ENCODE results near the gene DCXR.
"Not testable (repeated sequence)": the region's sequence is repeated elsewhere in the genome, so short reads cannot be mapped to it uniquely, and the experiment has no call there.

The DCXR gene

DNA sequence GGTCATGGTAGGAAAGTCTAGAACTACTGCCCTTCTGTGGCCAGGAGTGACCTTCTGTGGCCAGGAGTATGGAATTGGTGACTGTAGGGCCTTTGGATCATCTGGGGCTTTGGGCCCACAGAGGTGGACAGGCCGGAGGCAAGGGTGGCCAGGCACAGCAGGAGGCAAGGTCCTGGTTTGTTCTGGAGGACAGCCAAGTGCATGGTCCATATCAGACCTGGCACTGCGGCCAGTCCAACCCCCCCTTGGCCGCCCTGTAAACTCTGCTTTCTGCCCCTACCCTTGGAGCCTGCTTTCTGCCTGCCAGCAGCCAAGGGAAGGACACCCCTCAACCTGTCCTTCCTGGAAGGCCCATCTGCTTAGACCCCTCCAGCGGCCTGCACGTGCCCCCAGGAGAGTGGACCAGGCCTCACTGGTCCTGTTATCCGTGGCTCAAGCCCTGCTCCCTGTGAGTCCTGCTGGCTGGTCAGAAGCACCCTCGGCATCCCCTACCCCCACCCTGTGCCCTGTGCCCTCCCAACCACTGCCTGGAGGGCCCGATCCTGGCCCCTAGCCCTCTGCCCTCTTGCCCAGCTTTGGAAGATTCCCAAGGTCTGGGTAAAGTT, 2.3 kb upstream of the DCXR start:
- DNase-seq (ENCODE audit: low read depth): no peak

DNA sequence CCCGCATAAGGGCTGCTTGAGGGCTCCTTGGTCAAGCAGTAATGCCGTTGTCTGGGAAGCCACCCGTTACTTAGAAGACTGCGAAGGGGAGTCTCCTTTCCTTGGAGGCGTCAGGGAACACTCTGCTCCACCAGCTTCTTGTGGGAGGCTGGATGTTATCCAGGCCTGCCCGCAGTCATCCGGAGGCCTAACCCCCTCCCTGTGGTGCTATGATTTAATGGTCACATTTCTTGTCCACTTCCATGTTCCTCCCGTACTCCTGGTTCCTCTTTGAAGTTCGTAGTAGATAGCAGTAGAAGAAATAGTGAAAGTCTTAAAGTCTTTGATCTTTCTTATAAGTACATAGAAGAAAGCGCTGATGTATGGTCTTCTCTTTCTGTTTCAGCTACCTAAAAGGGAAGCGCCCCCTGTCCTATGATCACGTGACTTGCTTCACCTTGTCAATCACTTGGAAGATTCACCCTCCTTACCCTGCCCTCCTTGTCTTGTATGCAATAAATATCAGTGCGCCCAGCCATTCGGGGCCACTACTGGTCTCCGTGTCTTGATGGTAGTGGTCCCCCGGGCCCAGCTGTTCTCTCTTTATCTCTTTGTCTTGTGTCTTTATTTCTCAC, 1.4 kb upstream of the DCXR start:
- DNase-seq (ENCODE audit: low read depth): not testable (repeated sequence)

DNA sequence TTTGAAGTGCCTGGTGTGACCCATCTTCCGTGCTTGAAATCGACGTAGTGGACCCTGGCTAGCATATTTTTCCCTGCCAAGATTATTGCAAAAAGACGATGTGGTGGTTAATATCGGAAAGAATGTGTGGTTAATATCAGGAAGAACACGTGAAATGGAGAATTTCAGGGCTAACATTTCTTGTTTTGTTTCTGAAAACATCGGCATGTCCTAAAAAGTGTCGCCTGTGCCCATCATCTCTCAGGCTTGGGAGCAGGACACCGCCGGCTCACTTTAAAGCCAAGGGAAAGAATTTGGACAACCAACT, 345 bp upstream of the DCXR start:
- DNase-seq (ENCODE audit: low read depth): no peak

DNA sequence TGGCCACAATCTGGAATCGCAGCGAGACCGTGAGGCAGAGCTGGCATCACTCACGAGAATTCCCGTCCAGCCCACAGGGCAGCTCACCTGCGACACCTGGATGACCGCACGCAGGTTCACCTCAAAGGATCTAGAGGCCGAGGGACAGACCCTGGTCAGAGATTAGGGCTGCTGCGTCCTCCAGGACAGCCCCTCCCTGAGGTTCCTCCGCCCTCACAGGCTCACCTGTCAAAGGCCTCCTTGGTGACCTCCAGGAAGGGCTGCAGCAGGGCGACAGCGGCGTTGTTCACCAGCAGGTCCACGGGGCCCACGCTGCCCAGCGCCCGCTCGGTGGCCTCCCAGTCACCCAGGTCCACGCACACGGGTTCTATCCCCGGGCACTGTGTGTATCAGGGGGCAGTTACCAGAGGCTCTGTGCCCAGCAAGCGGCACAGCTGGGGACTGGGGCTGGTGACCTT, 834 bp downstream of the DCXR start:
- DNase-seq (ENCODE audit: low read depth): no peak

DNA sequence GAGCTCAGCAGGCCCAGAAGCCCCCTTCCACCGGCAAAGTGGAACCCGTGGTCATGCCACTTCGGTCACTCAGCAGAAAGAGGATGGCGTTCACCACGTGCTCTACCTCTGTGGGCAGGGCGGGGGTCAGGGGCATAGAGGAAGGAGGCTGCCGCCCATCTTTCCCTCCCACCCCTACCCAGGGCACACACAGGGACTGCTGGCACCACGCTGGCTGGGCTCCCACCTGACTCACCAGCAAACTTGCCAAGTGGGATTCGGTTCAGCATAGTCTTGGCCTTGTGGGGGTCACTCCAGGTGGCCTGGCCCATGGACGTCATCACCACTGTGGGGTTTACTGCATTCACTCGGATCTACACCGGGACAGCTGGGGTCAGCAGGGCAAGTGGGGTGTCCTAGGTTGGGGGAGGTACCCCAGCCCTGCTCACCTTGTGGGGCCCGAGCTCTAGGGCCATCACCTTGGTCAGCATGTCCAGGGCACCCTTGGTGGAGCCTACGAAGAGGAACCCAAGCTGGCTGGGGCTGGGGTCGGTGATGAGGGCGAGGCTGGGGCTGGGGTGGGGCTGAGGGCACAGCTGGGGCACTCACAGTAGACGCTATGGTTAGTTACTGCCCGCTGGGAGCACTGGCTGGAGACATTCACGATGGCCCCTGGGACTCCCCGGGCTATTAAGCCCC, 1.4 kb downstream of the DCXR start:
- DNase-seq (ENCODE audit: low read depth): no peak

DNA sequence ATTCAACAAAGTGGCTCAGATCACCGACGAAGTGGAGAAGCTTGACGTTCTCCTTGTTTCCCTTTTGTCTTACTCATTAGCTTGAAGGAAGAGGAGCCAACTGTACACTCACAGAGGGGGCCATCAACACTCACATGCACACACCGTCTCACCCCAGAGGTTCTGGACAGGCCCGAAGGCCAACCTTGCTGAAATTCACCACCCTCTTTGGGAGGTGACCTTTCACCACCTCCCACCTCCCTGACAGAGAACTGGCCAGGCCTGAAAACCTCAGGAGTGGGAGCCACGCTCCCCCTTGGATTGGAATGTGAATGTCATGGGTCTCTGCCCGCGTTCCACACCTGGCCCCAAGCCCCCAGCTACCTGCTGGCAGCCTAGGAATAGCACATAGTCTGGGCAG, 2.0 kb downstream of the DCXR start:
- no peak for DNase-seq (ENCODE audit: low read depth)

DNA sequence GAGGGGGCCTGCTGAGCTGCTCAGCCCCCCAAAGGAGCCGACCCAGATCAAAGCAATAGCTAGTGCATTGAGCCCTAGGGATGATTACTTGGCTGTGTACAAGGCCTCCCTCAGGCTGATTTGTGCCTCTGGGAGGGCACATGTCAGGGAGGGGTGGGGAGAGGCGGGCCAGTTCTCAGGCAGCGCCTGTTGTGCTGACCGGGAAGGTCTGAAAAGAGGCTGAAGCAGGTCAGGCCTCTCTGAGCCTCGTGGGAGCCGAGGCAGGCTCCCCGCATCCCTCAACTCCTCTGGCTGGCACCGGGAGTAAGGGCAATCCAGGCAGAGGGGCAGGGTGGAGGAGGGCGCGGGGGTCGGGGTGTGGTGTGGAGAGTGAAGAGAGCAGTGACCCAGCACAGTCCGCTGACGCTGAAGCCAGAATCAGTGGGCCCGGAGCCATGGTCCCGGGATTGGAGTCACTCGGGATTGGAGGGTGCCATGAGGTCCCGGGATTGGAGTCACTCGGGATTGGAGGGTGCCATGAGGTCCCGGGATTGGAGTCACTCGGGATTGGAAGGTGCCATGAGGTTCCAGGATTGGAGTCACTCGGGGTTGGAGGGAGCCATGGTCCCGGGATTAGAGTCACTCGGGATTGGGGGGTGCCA, 3.0 kb downstream of the DCXR start:
- no peak for DNase-seq (ENCODE audit: low read depth)

DNA sequence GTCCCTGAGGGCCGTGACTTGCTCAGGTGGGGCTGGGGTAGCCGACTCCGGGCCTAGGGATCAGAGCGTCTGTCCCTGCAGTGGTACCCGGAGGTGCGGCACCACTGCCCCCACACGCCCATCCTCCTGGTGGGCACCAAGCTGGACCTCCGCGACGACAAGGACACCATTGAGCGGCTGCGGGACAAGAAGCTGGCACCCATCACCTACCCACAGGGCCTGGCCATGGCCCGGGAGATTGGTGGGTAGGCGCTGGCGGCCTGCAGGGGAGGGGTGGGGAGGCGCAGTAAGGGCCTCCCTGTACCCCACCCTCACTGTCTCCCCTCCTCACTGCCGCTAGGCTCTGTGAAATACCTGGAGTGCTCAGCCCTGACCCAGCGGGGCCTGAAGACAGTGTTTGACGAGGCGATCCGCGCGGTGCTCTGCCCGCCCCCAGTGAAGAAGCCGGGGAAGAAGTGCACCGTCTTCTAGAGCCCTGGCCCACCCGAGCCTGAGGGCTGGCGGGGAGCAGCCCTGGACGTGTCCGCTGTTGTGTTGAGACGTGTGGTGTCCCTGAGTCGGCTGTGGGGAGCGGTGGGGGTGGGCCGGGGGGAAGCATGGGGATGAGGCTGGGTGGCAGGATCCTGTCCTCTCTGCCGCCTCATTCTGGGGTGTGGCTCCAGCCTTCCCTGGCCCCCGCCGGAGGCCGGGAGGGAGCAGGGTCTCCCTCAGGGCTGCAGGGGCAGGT, 4.0 kb downstream of the DCXR start:
- DNase-seq (ENCODE audit: low read depth): no peak

DNA sequence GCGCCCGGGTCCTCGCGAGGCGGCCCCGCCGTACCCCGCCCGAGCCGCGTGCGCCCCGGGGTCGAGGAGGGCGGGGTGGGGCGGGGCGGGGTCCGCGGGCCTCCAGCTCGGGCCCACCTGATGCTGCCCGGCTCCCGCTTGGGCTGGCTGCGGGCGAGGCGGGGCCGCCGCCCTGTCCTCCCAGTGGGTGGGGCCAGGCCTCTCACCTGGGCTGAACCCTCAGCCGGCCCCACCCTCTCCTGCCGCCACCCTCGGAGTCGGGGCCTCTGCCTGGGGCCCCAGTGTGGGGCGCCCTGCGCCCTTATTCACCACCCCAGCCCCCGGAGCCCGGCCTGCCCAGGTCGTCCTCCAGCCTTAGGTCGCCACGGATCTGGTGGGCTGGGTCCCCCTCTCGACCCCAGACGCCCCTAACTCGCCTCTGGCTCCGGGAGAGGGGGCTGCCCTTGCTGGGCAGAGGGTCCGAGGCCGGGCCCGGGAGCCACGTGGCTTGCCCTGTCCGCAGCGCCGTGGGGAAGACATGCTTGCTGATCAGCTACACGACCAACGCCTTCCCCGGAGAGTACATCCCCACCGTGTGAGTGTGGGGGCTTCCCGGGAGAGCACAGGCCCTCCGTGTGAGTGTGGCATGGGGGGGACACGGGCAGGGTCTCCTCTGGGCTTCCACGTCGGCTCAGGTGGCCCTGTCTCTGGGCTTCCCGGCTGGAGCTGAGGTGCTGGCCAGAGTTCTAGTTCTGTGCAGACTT, 5.4 kb downstream of the DCXR start:
- no peak for DNase-seq (ENCODE audit: low read depth)

DNA sequence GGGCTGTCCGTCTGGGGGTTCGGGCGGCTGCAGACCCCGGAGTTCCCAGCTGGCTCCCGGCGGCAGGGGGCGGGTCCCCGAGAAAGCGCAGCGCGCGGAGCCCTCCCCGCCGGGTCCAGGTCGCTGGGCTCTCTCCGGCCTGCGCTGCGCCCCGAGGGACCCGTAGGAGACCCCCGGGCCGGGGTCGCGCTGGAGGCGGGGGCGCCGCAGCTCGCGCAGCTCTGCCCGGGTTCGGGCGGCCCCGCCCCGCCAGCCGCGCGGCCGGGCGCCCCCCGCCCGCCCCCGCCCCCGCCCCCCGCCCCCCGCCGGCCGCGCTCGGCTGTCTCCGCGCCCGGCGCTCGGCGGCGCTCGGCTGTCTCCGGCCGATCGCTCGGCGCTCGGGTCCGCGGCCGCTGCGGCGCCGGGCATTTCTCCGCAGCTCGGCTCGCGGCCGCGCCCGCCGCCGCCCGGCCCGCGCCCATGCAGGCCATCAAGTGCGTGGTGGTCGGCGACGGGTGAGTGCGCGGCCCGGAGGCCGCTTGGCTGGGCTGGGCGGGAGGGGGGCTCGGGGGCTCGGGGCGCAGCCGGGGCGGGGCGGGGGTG, 6.1 kb downstream of the DCXR start, which contains the start of gene RAC3:
Gene RAC3 (plus strand): TSS at position 376 of the 582 bp plus-strand sequence. CDS start 84 bp downstream, at position 460.
- no peak for DNase-seq (ENCODE audit: low read depth)

DNA sequence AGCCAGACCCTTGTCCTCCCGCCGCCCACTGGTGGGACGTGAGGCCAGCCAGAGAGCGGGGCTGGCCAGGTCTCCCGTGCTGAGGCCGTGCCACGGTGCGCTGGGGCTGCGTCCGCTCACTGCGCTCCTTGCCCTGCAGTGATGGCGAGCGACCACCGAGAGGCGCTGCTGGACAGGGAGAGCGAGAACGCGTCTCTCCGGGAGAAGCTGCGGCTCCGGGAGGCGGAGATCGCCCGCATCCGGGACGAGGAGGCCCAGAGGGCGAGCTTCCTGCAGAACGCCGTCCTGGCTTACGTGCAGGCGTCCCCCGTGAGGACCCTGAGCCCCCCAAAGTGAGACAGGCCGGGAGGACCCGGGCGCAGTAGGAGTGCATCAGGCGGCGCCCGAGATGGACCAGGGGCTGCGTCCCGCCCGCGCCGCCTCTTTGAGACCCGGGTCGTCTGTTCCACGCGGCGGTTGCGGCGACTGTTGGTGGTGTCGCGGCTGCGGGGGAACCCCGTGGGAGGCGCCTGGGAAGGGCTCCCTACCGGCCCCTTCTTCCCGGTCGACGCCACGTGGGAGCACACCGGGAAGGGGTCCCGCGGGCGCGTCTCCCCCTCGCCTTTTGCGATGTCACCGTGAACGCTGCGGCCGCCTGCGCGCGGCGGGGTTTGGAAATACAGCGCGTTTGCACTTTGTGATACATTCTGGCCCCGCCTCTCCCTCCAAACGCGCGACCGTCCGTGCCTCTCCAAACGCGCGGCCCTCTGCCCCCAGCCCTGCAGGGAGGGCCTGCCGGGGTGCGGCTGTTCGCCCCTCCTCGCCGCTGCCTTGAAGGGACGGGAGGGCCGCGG, 6.8 kb downstream of the DCXR start:
- DNase-seq (ENCODE audit: low read depth): peak; percentile 76

DNA sequence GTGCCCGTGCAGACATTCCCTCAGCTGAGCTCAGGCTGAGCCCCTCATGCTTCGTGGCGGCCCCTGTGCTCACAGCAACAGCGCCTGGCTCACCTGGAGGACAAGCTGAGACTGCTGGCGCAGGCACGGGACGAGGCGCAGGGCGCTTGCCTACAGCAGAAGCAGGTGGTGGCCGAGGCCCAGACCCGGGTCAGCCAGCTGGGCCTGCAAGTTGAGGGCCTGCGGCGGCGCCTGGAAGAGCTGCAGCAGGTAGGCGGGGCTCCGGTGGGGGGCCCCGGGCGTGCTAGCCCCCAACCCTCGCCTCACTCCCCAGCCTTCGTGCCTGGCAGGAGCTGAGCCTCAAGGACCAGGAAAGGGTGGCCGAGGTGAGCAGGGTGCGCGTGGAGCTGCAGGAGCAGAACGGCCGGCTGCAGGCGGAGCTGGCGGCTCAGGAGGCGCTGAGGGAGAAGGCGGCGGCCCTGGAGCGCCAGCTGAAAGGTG, 7.5 kb downstream of the DCXR start:
- no peak for DNase-seq (ENCODE audit: low read depth)

DNA sequence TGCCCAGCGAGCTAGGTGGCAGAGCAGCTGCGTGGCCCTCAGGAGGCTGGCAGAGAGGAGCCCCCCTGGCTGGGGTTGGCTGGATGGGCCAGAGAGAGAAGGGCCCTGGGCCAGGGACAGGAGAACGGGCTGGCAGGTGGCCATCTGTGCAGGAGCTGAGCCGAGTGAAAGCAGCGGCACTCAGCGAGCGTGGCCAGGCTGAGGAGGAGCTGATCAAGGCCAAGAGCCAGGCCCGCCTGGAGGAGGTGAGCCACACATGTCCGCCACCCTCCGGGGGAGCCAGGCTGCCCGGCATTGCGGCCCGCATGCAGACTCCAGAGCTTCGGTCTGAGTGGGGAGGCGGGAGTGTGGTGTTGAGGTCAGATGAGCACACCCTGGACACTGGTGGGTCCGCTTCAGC, 8.1 kb downstream of the DCXR start:
- DNase-seq (ENCODE audit: low read depth): no peak

DNA sequence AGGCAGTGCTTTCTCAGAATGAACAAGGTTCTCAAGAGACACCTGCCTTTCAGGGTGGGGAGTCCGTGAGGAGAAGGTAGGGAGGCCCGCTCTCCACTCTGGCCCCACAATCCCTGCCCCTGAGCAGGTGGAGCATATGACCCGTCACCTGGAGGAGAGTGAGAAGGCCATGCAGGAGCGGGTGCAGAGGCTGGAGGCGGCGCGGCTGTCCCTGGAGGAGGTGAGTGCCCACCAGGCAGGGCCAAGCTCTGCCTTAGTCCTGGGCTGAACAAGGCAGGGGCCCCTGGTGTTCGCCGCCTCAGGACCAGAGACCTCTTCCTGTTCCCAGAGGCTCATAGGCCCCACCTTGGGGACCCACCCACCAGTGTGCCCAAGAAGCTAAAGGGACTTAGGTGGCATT, 8.5 kb downstream of the DCXR start:
- no peak for DNase-seq (ENCODE audit: low read depth)

DNA sequence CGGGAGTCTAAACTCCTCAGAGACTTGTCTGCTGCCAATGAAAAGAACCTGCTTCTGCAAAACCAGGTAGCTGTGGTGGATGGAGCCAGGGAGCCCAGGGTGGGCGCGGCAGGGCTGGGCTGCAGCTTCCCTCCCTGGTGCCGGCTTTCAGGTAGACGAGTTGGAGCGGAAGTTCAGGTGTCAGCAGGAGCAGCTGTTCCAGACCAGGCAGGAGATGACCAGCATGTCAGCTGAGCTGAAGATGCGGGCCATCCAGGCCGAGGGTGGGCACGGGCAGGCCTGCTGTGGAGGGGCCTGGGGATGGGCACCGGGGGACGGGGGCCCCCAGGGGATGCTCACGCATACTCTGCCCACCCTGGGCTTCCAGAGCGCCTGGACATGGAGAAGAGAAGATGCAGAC, 9.3 kb downstream of the DCXR start:
- no peak for DNase-seq (ENCODE audit: low read depth)

DNA sequence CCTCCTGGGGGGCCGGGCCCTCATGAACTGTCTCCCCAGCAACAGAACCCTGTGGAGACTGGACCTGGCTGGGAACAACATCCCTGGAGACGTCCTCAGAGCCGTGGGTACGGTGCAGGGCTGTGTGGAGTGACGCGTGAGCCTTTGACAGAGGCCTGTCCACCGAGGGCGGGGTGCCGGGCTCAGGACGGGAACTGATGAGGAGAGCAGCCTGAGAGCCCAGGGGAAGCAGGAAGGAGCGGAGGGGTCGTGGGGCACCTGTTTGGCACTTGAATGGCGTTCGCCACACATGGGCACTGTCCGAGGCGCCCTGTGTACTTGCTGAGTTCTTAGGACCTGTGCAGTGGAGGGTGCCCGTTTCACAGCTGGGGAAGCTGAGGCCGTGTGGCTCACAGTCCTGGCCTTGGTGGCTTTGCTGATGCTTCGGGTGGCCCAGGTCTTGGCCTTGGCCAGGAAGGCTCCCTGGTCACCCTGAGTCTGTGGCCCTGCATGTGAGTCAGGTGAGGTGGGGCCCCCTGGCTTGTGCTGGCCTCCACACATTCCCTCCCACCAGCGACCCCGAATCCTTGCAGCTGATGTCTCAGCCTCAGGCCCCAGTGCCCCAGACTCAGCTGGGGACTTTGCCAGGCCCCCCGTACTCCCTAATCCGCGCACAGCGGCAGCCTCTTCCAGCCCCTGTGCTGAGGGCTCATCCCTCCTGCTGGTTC, 11.9 kb downstream of the DCXR start:
- no peak for DNase-seq (ENCODE audit: low read depth)

DNA sequence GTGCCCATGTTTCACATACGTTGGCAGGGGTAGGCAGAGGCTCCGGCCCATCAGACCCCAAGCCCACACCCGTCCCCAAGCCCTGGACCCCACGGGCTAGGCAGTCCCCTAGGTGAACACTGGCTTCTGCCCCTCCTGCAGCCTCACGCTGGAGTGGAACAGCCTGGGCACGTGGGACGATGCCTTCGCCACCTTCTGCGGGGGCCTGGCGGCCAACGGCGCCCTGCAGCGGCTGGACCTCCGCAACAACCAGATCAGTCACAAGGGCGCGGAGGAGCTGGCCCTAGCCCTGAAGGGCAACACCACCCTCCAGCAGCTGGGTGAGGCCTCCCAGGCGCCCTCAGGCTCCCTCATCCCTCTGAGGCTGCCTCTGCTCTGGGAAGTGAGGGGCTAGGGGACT, 12.6 kb downstream of the DCXR start:
- no peak for DNase-seq (ENCODE audit: low read depth)

DNA sequence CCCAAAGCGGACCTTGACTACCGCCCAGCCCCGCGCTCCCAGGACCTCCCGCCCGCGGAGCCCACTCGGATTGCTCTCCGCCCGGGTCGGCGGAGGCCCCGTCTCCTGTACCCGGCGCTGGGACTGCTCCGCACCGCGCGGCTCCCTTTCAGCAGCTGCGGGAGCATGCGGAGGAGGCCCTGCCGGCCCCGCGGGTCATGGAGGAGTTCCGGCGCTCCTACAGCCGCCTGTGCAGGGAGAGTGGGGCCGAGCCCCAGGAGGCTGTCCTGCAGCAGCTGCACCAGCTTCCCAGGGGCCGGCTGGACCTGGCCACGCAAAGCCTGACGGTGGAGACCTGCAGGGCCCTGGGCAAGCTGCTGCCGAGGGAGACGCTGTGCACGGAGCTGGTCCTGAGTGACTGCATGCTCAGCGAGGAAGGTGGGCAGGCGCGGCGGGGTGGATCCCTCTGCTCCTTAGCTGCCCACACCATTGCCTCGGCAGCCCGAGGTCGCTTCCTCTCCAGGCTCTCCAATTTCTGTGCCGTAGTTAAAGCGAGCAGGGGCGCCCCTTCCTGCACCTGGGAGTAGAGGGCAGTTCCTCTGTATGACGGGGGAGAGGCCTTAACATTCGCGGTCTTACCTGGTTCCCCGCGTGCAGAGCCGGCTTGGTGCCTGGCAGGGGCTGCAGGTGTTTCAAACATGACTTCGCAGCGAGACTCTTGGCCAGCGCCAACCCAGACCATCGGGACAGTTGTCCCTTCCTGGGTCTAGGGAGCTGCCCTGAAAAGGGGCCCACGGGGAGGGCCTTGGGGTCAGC, 13.9 kb downstream of the DCXR start:
- DNase-seq (ENCODE audit: low read depth): peak; percentile 15

DNA sequence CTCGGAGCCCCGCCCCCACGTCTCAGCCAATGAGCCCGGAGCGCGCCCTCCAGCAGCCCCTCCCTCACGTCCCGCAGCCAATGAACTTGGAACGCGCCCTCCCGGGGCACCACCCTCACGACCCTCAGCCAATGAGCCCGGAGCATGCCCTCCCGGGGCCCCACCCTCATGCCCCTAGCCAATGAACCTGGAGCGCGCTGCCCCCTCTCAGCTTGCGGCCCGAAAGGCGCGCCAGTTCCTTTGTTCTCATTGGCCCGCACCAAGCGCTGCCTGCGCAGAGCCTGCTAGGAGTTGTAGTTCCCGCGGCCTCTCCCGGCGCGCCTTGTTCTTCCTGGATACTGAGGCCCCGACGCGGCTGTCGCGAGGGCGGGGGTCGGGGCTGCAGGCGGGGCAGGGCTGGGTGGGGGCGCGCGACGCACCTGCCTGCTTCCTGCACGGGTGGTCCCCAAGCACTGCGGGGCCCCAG, 14.5 kb downstream of the DCXR start, which contains the start of gene LRRC45:
Gene LRRC45 (plus strand): TSS at position 325 of the 466 bp plus-strand sequence. CDS start 339 bp downstream, outside the sequence.
- peak; percentile 100 for DNase-seq (ENCODE audit: low read depth)

Measured in activated T-helper 1 cell treated with Interleukin-2 at 50 U/mL for 16 hours (primary cell).